Right cardiac atrium (tissue), 5 donors: ENCODE data around the gene HASPIN. TPM values are rescaled to one million over a fixed set of nuclear protein-coding genes. Genes with fewer than 3 reads are reported as not detected.
"Not testable (repeated sequence)": the region's sequence is repeated elsewhere in the genome, so short reads cannot be mapped to it uniquely, and the experiment has no call there.

Experiments
- ATAC-seq, 2 donors: fragments of 200-7000 bp; cut with Tn5 transposase; one replicate each; pipeline versions ENCODE4 v1.8.0 to v1.9.1; 2020; ENCODE audit warnings: moderate library complexity in 2 of 2, mild to moderate bottlenecking in 1 of 2
- DNase-seq, 3 donors: peaks; one replicate each; pipeline ENCODE4 v3.0.0-alpha.2; 2020
- H3K27ac ChIP-seq: one replicate; pipeline ENCODE4 v1.5.1; 2013; ENCODE audit warnings: mild to moderate bottlenecking, low read length, control low read depth, moderate library complexity
- H3K27me3 ChIP-seq: one replicate; pipeline ENCODE4 v1.6.1; 2013; ENCODE audit not compliant: control insufficient read depth, insufficient read depth
- H3K4me1 ChIP-seq: one replicate; pipeline ENCODE4 v1.6.1; 2013; ENCODE audit warnings: low read length; ENCODE audit not compliant: control insufficient read depth, insufficient read depth
- H3K4me3 ChIP-seq: one replicate; pipeline ENCODE4 v1.5.1; 2013; ENCODE audit warnings: low read length, control low read depth
- H3K9me3 ChIP-seq: one replicate; pipeline ENCODE4 v1.6.1; 2013; ENCODE audit warnings: low read length; ENCODE audit not compliant: control insufficient read depth
- WGBS: extraction: QIAGEN DNeasy Blood & Tissue Kit; methylation state at CpG from one replicate; pipeline ENCODE4 v1.1.7; 2013; 5-methylcytosine and 5-hydroxymethylcytosine counted together
- intact Hi-C, 4 donors: fragments of 100-400 bp; cut with DNase I; formaldehyde crosslinking; loops; one replicate each; pipeline versions ENCODE4 v1.11.0 to v1.14.0; 2022 to 2023
- polyA plus RNA-seq: library from polyadenylated mRNA; stranded (reverse); fragments of 200-250 nt; gene quantifications from one replicate; pipeline ENCODE4 v1.2.3, GENCODE V29; 2013
- total RNA-seq, 4 donors: library from RNA; stranded (reverse); fragmentation: NEBNext Ultra II Directional; extraction: Animal tissue kit (Norgen Biotek cat#: 25700); gene quantifications; one replicate each; pipeline ENCODE4 v1.2.1, GENCODE V29; 2021
- donor health status: healthy with polysubstance abuse.
- donor health status: DM: no; HTN: yes; CAD: no.
- donor health status: DM: no; HTN: no; CAD: no.
- donor health status: DM: no; HTN: yes; CAD: no; lungs with severe emphysema.
- donor health status: DM: yes; HTN: yes; CAD: no.

The HASPIN gene
- total and polyA plus RNA-seq, 5 donors, result 0.11 to 0.29 (median 0.15) TPM

DNA sequence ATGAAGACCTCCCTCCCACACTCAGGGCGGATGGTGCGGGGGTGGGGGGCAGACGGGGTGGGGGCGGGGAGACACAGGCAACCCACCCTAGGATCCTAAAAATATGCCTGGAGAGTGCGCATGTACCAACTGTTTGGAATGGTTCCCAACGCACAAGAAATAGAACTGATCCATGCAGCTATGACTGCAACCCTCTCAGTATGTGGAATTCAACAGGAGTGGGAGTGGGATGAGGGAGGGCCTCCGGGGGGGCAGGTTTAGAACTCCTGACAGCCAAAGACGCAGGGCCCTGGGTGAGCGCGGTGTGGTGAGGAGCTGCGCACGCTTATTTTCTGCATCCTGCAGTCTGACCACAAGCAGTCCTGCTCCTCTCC, 26.6 kb upstream of the HASPIN start:
- DNase-seq, result no peak
- intact Hi-C loops, result no loop called here
- no peak overlapping the region for H3K27ac ChIP-seq
- WGBS, result 47% methylated on average over 12 of the region's 12 CpGs
- peak in 1 of 2 donors; percentile 22 for ATAC-seq
- H3K9me3 ChIP-seq, result no peaks in the 10 kb centered on the region
- no peaks in the 10 kb centered on the region for H3K27me3 ChIP-seq
- no peak overlapping the region for H3K4me3 ChIP-seq
- no peaks in the 10 kb centered on the region for H3K4me1 ChIP-seq

DNA sequence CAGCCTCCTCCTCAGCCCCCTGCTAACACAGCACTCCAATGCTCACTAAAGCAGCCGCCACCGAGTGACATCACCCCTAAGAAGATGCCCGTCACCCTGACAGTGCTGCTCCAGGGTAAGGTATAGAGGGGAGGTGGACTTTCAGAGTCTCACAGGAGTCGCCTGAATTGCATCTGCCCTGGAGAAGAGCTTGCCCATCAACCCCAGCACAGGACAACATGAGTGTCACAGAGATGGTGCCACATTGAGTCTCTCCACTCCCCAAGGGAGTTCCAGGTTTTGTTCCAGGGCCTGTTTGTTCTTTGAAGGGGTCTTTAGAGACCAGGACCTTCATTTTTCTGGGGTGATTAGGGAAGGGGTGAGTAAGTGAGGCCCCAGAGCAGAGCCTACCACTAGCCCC, 25.6 kb upstream of the HASPIN start:
- Histone ChIP-seq H3K4me1 (no peaks in the 10 kb centered on the region), H3K27ac (no peak overlapping the region), H3K27me3 (no peaks in the 10 kb centered on the region), H3K4me3 (no peak overlapping the region), H3K9me3 (no peaks in the 10 kb centered on the region)
- intact Hi-C loops, result no loop called here
- ATAC-seq (no peak), DNase-seq (no peak)
- WGBS, result 75% methylated on average over 4 of the region's 4 CpGs

DNA sequence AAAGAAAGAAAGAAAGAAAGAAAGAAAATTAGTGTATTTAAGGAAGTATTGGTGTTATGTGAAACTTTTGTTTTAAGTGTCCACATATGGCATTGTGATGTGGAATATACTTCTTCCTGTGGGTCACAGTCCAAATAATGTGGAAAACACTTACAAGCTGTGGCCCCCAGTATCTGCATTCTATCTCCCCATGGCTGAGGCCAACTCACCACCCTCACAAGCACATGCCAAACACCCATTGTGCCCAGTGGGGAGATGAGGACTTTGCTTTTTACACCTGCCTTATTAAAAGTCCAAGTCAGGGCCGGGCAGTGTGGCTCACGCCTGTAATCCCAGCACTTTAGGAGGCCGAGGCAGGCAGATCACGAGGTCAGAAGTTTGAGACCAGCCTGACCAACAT, 23.8 kb upstream of the HASPIN start:
- no peaks in the 10 kb centered on the region for H3K4me1 ChIP-seq
- 89% methylated on average over 4 of the region's 4 CpGs for WGBS
- H3K9me3 ChIP-seq, result no peaks in the 10 kb centered on the region
- no peaks in the 10 kb centered on the region for H3K27me3 ChIP-seq
- no peak for DNase-seq
- ATAC-seq, result no peak
- H3K4me3 ChIP-seq, result no peak overlapping the region
- intact Hi-C loops, result no loop called here
- no peak overlapping the region for H3K27ac ChIP-seq

- WGBS, result 86% methylated on average over 7 of the region's 7 CpGs
- H3K27ac ChIP-seq, H3K9me3 ChIP-seq, ATAC-seq, H3K4me3 ChIP-seq, DNase-seq, intact Hi-C loops, H3K27me3 ChIP-seq, H3K4me1 ChIP-seq: not testable (repeated sequence)
Observed at GRCh38 chr17:3702041-3702539, 21.6 kb upstream of the HASPIN start.

DNA sequence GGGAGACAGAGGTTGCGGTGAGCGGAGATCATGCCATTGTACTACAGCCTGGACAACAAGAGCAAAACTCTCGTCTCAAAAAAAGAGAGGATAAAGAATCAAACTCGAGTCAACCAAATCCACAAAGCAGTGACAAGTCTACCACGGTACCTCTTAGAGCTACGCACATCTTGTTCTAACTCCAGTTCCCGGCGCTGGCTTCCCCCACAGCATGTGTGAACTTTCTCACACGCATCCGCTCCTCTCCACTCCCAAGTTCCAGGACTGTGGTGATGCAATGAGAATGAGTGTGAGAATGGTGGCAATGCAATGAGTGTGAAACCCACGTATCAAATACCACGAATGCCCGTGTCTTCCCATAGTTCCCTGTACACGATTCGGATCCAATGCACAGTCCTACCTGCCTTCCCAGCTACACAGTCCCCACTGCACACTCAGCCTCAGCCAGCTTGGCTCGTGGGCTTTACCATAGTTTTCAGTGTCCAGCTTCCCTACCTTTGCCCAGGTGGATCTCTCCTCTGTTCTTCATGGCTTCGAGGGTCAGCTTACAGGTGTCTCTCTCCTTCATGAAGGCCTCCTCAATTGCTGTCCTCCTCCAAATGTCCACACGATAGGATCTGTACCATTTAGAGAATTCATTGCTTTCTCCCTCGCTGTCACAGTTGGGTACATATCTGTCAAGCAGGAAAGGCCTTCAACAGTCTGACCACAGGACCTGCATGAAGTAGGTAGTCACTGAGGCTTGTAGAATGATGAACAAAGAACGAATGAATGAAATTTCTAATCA, 18.6 kb upstream of the HASPIN start:
- Histone ChIP-seq H3K4me1 (no peaks in the 10 kb centered on the region), H3K9me3 (no peaks in the 10 kb centered on the region), H3K27ac (no peak overlapping the region), H3K27me3 (no peaks in the 10 kb centered on the region), H3K4me3 (no peak overlapping the region)
- intact Hi-C loops, result no loop called here
- no peak for DNase-seq
- ATAC-seq, result no peak
- WGBS, result 85% methylated on average over 20 of the region's 20 CpGs

GRCh38 chr17:3705718-3705984, 18.1 kb upstream of the HASPIN start:
- 97% methylated on average over 1 of the region's 1 CpG for WGBS
- H3K9me3 ChIP-seq, H3K27me3 ChIP-seq, ATAC-seq, DNase-seq, H3K27ac ChIP-seq, intact Hi-C loops, H3K4me1 ChIP-seq, H3K4me3 ChIP-seq: not testable (repeated sequence)

DNA sequence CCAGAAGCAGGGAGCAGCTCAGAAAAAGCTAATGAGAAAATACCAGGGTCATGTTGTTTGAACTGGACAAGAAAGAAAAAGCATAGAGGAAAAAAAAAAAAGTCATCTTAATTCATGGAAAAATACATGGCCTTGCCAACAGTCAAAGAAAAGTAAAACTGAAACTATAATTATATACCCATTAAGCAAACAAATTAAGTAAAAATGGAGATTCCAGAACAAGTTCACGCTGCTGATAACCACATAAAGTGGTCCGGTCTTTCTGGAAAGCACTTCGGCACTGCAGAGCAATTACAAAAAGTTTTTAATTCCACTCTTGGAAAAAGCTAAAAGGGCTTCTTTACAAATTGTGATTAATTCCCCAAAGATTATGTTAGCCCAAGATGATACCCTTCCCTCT, 15.3 kb upstream of the HASPIN start:
- 57% methylated on average over 3 of the region's 3 CpGs for WGBS
- no peak for DNase-seq

GRCh38 chr17:3710951-3711383, 12.7 kb upstream of the HASPIN start:
- 69% methylated on average over 5 of the region's 5 CpGs for WGBS
- peak; percentile 19 to 46 for ATAC-seq
- H3K27me3 ChIP-seq, result no peaks in the 10 kb centered on the region
- H3K27ac ChIP-seq, result no peak overlapping the region
- H3K9me3 ChIP-seq, result no peaks in the 10 kb centered on the region
- no peaks in the 10 kb centered on the region for H3K4me1 ChIP-seq
- H3K4me3 ChIP-seq, result no peak overlapping the region
- no peak for DNase-seq
- intact Hi-C loops, result no loop called here

More for the DNA sequence above, 15.3 kb upstream of the HASPIN start:
- ATAC-seq, result no peak
- Histone ChIP-seq H3K27ac (no peak overlapping the region), H3K4me3 (no peak overlapping the region), H3K27me3 (no peaks in the 10 kb centered on the region), H3K4me1 (no peaks in the 10 kb centered on the region), H3K9me3 (no peaks in the 10 kb centered on the region)
- intact Hi-C loops, result no loop called here

DNA sequence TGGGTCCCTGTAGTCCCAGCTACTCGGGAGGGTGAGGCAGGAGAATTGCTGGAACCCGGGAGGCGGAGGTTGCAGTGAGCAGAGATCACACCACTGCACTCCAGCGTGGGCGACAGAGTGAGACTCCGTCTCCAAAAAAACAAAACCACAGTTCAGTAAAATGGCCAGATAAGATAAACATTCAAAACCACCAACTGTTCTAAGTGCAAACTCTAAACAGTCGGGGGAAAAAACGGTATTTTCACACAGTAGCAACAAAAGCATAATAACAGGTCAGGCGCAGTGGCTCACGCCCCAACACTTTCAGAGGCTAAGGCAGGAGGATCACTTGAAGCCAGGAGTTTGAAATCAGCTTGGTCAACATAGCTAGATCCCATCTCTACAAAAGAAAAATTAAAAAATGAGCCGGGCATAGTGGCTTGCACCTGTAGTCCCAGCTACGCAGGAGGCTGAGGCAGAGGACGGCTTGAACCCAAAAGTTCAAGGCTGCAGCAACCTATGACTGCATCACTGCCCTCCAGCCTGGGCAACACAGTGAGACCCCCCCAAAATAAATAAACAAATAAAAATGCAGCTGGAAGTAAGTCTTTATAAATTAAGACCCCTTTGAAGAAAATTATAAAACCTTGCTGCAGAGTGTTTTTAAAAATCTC, 10.8 kb upstream of the HASPIN start:
- Histone ChIP-seq H3K9me3 (no peaks in the 10 kb centered on the region), H3K27me3 (no peaks in the 10 kb centered on the region), H3K4me1 (no peaks in the 10 kb centered on the region), H3K4me3 (no peak overlapping the region), H3K27ac (no peak overlapping the region)
- intact Hi-C loops, result no loop called here
- 81% methylated on average over 13 of the region's 13 CpGs for WGBS
- no peak for DNase-seq
- no peak for ATAC-seq

DNA sequence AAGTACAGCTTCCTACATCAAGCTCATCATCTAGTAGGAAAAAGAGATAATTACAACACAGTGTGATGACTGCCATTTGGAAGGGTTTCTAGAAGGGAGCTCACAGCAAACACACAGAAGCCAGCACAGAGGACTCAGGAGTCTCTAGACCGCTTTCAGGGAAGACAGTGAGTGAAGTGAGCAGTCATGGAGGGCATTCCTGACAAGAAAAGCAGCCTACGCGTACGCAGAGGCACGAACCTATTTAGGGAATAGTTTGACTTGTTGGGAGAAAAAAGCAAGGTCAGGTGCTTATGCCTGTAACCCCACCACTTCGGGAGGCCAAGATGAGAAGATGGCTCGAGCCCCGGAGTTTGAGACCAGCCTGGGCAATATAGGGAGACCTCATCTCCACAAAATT, 8.4 kb upstream of the HASPIN start:
- DNase-seq (no peak), ATAC-seq (no peak)
- no peaks in the 10 kb centered on the region for H3K27me3 ChIP-seq
- 91% methylated on average over 8 of the region's 8 CpGs for WGBS
- no peak overlapping the region for H3K27ac ChIP-seq
- intact Hi-C loops, result no loop called here
- no peaks in the 10 kb centered on the region for H3K4me1 ChIP-seq
- H3K9me3 ChIP-seq, result no peaks in the 10 kb centered on the region
- H3K4me3 ChIP-seq, result no peak overlapping the region

GRCh38 chr17:3718201-3718600, 5.5 kb upstream of the HASPIN start:
- no peaks in the 10 kb centered on the region for H3K9me3 ChIP-seq
- WGBS, result 78% methylated on average over 4 of the region's 4 CpGs
- DNase-seq (no peak), ATAC-seq (no peak)
- no peak overlapping the region for H3K4me3 ChIP-seq
- H3K27ac ChIP-seq, result no peak overlapping the region
- peaks cover 3% of the 10 kb centered on the region for H3K4me1 ChIP-seq
- intact Hi-C loops, result no loop called here
- no peaks in the 10 kb centered on the region for H3K27me3 ChIP-seq
